ENCODE data around the gene AASDHPPT.

- TF ChIP-seq CTCF (conservative IDR thresholded peaks at IDR 0.05 in 1 of 2, IDR thresholded peaks at IDR 0.05 in 1 of 2; ENCODE audit: extremely low read depth in 1 of 2, insufficient read depth in 1 of 2, low read depth in 1 of 2, low read length in 2 of 2) (no peak), EZH2 (IDR thresholded peaks at IDR 0.05; ENCODE audit: borderline replicate concordance, low read length) (no peak)
These were observed 14.1 kb downstream of the AASDHPPT start for GRCh38 chr11:106091480-106092123.

Data from mammary epithelial cell (primary cell).